H1 (cell line): ENCODE data around the gene PTPRJ. TPM values are rescaled to one million over a fixed set of nuclear protein-coding genes. Genes with fewer than 3 reads are reported as not detected.

ENCODE experiments used
- CTCF ChIA-PET: fragments of 300-600 bp; sonication (Branson Sonifier 250); formaldehyde crosslinking; loops from one replicate; lab custom pipeline; 2021; ENCODE audit not compliant: partially characterized antibody; lab: Charles Lee
- POLR2A ChIA-PET: fragments of 300-600 bp; sonication (Branson Sonifier 250); formaldehyde crosslinking; loops from one replicate; lab custom pipeline; 2021; ENCODE audit warnings: inconsistent platforms; ENCODE audit not compliant: partially characterized antibody; lab: Charles Lee
- DNase-seq, 2 experiments: peaks; one replicate each; pipeline versions ENCODE4 v3.0.0 to v3.0.0-alpha.2; 2010 to 2022; ENCODE audit warnings: low spot score in 2 of 2, low read depth in 1 of 2, mixed read lengths in 1 of 2
- FAIRE-seq: peaks from 2 replicates; lab custom pipeline; 2011; peaks lifted over from hg19 to GRCh38; lab: Jason Lieb, UNC
- H2AFZ ChIP-seq: 2 replicates; pipeline ENCODE4 v1.8.1; 2012; ENCODE audit warnings: low read length, inconsistent platforms
- H2AK5ac ChIP-seq: 2 replicates; pipeline ENCODE4 v1.6.1; 2013; ENCODE audit warnings: low read depth, low read length
- H2BK120ac ChIP-seq: replicated peaks from 2 replicates; pipeline ENCODE3; 2013; ENCODE audit warnings: low read depth, low read length, inconsistent platforms
- H2BK12ac ChIP-seq: 2 replicates; pipeline ENCODE4 v1.6.1; 2013; ENCODE audit warnings: low read depth, low read length
- H2BK15ac ChIP-seq: 2 replicates; pipeline ENCODE4 v1.6.1; 2013; ENCODE audit warnings: low read length
- H2BK20ac ChIP-seq: 2 replicates; pipeline ENCODE4 v1.6.1; 2013; ENCODE audit warnings: low read length
- H2BK5ac ChIP-seq: 2 replicates; pipeline ENCODE4 v1.6.1; 2013; ENCODE audit warnings: low read depth, low read length
- H3K14ac ChIP-seq: 2 replicates; pipeline ENCODE4 v1.6.1; 2013; ENCODE audit warnings: inconsistent platforms; ENCODE audit not compliant: insufficient read length
- H3K18ac ChIP-seq: 2 replicates; pipeline ENCODE4 v1.6.1; 2013; ENCODE audit warnings: low read length; ENCODE audit errors: extremely low read depth
- H3K23ac ChIP-seq: 2 replicates; pipeline ENCODE4 v1.6.1; 2013; ENCODE audit warnings: inconsistent platforms; ENCODE audit not compliant: insufficient read length
- H3K23me2 ChIP-seq: 2 replicates; pipeline ENCODE4 v1.6.1; 2013; ENCODE audit warnings: low read depth, low read length
- H3K27ac ChIP-seq: 2 replicates; pipeline ENCODE4 v1.6.1; 2011; ENCODE audit warnings: low read depth, low read length, inconsistent platforms
- H3K27me3 ChIP-seq, 4 experiments: replicated peaks in 1 of 4; 1 replicate in 1 of 4; 2 replicates in 3 of 4; pipeline versions ENCODE4 v1.6.1 to v1.8.1; 2011 to 2013; ENCODE audit warnings: low read length in 3 of 4, mild to moderate bottlenecking in 3 of 4, inconsistent platforms in 2 of 4, mixed read lengths in 2 of 4, moderate library complexity in 1 of 4; ENCODE audit not compliant: control insufficient read depth in 3 of 4, insufficient read depth in 3 of 4; ENCODE audit errors: extremely low read depth in 1 of 4
- H3K36me3 ChIP-seq, 4 experiments: 2 replicates each; pipeline versions ENCODE4 v1.6.1 to v1.8.1; 2011 to 2013; ENCODE audit warnings: mild to moderate bottlenecking in 4 of 4, low read length in 3 of 4, moderate library complexity in 2 of 4, control low read depth in 1 of 4, inconsistent platforms in 1 of 4; ENCODE audit not compliant: insufficient read depth in 4 of 4, control insufficient read depth in 2 of 4
- H3K4ac ChIP-seq: replicated peaks from 2 replicates; pipeline ENCODE3; 2013; ENCODE audit warnings: low read length, low read depth, mixed read lengths, inconsistent platforms; ENCODE audit not compliant: insufficient read length
- H3K4me1 ChIP-seq, 4 experiments: replicated peaks in 1 of 4; 1 replicate in 1 of 4; 2 replicates in 3 of 4; pipeline versions ENCODE4 v1.6.1 to v1.8.1; 2011 to 2013; ENCODE audit warnings: low read length in 3 of 4, inconsistent platforms in 2 of 4, mixed read lengths in 1 of 4; ENCODE audit not compliant: insufficient read depth in 4 of 4, control insufficient read depth in 3 of 4
- H3K4me2 ChIP-seq, 2 experiments: 2 replicates each; pipeline versions ENCODE4 v1.6.1 to v1.8.1; 2011 to 2013; ENCODE audit warnings: low read depth in 2 of 2, low read length in 2 of 2, control low read depth in 1 of 2, inconsistent platforms in 1 of 2, mild to moderate bottlenecking in 1 of 2; ENCODE audit not compliant: insufficient read depth in 1 of 2
- H3K4me3 ChIP-seq, 4 experiments: fragments of 200-600, 300-600 bp in 1 of 4; sonication (generic), shearing (Covaris generic), sonication (Bioruptor Twin) in 1 of 4; 2 replicates each; pipeline versions ENCODE4 v1.5.1 to v1.8.1; 2011 to 2016; ENCODE audit warnings: low read length in 4 of 4, low read depth in 3 of 4, control low read depth in 2 of 4, inconsistent platforms in 2 of 4, mild to moderate bottlenecking in 2 of 4, mixed read lengths in 1 of 4, moderate library complexity in 1 of 4; ENCODE audit not compliant: insufficient read depth in 2 of 4; ENCODE audit errors: extremely low read depth in 1 of 4
- H3K56ac ChIP-seq: replicated peaks from 2 replicates; pipeline ENCODE3; 2013; ENCODE audit warnings: low read depth, mild to moderate bottlenecking, mixed read lengths, low read length, inconsistent platforms; ENCODE audit not compliant: insufficient read length
- H3K79me1 ChIP-seq: 2 replicates; pipeline ENCODE4 v1.6.1; 2013; ENCODE audit warnings: low read depth, low read length, control low read depth
- H3K79me2 ChIP-seq, 2 experiments: 2 replicates each; pipeline versions ENCODE4 v1.6.1 to v1.8.1; 2012 to 2013; ENCODE audit warnings: low read length in 2 of 2, mild to moderate bottlenecking in 2 of 2, inconsistent platforms in 1 of 2; ENCODE audit not compliant: insufficient read depth in 2 of 2, control insufficient read depth in 1 of 2
- H3K9ac ChIP-seq, 4 experiments: replicated peaks in 1 of 4; 1 replicate in 1 of 4; 2 replicates in 3 of 4; pipeline versions ENCODE4 v1.6.1 to v1.8.1; 2011 to 2013; ENCODE audit warnings: low read depth in 3 of 4, low read length in 3 of 4, control low read depth in 2 of 4, mild to moderate bottlenecking in 2 of 4, moderate library complexity in 2 of 4, inconsistent platforms in 1 of 4; ENCODE audit errors: extremely low read depth in 1 of 4
- H3K9me3 ChIP-seq, 2 experiments: 2 replicates each; pipeline versions ENCODE4 v1.6.1 to v1.8.1; 2012 to 2013; ENCODE audit warnings: mild to moderate bottlenecking in 2 of 2, moderate library complexity in 2 of 2, control low read depth in 1 of 2, inconsistent platforms in 1 of 2, low read depth in 1 of 2, low read length in 1 of 2, mixed read lengths in 1 of 2; ENCODE audit not compliant: insufficient read depth in 2 of 2
- H4K20me1 ChIP-seq, 2 experiments: replicated peaks in 1 of 2; 2 replicates each; pipeline versions ENCODE3 to v1.8.1; 2011 to 2013; ENCODE audit warnings: inconsistent platforms in 2 of 2, low read length in 2 of 2, mild to moderate bottlenecking in 1 of 2; ENCODE audit not compliant: insufficient read depth in 2 of 2, control insufficient read depth in 1 of 2
- H4K5ac ChIP-seq: 2 replicates; pipeline ENCODE4 v1.6.1; 2013; ENCODE audit warnings: low read length, low read depth, mixed read lengths, inconsistent platforms; ENCODE audit not compliant: insufficient read length
- H4K8ac ChIP-seq: 2 replicates; pipeline ENCODE4 v1.8.0; 2013; ENCODE audit warnings: mild to moderate bottlenecking, moderate library complexity, low read length, inconsistent platforms; ENCODE audit not compliant: insufficient read depth; ENCODE audit errors: extremely low read depth
- H4K91ac ChIP-seq: replicated peaks from 2 replicates; pipeline ENCODE3; 2013; ENCODE audit warnings: low read length, mixed read lengths, inconsistent platforms; ENCODE audit not compliant: insufficient read length
- BRCA1 ChIP-seq: IDR thresholded peaks from 2 replicates; pipeline ENCODE4 v1.6.1; 2012; ENCODE audit warnings: low read depth, low read length, improper control_type of control experiment
- CBX5 ChIP-seq: fragments of 300-800, 300-1000 bp; sonication (generic); IDR thresholded peaks from 2 replicates; pipeline ENCODE4 v1.7.1; 2016; ENCODE audit warnings: antibody characterized with exemption, low read length, low read depth
- CHD1 ChIP-seq: IDR thresholded peaks from 2 replicates; pipeline ENCODE4 v1.6.1; 2012; ENCODE audit warnings: low read depth, low read length, improper control_type of control experiment
- EZH2 ChIP-seq: fragments of 200-600 bp; sonication (generic); IDR thresholded peaks from 2 replicates; pipeline ENCODE4 v1.7.1; 2012; ENCODE audit warnings: low read depth, mild to moderate bottlenecking, moderate library complexity, low read length, inconsistent platforms; ENCODE audit not compliant: severe bottlenecking
- GABPA ChIP-seq: IDR thresholded peaks from 2 replicates; pipeline ENCODE4 v1.6.1; 2011; ENCODE audit warnings: mild to moderate bottlenecking, low read length, moderate library complexity, borderline replicate concordance; ENCODE audit not compliant: insufficient read depth
- NRF1 ChIP-seq: IDR thresholded peaks from 2 replicates; pipeline ENCODE4 v1.6.1; 2011; ENCODE audit warnings: mild to moderate bottlenecking, low read depth, low read length, improper control_type of control experiment
- PHF8 ChIP-seq: fragments of 200-600 bp; sonication (generic); conservative IDR thresholded peaks from 2 replicates; pipeline ENCODE4 v1.7.1; 2012; ENCODE audit warnings: low read depth, mild to moderate bottlenecking, inconsistent platforms, low read length, moderate library complexity
- POLR2AphosphoS5 ChIP-seq: IDR thresholded peaks from 2 replicates; pipeline ENCODE4 v1.6.1; 2011; ENCODE audit warnings: low read depth, low read length
- RFX5 ChIP-seq: IDR thresholded peaks from 2 replicates; pipeline ENCODE4 v1.6.1; 2011; ENCODE audit warnings: low read depth, low read length, improper control_type of control experiment, borderline replicate concordance
- SUZ12 ChIP-seq: fragments of 200-600 bp; sonication (generic); IDR thresholded peaks from 2 replicates; pipeline ENCODE4 v1.6.1; 2012; ENCODE audit warnings: mild to moderate bottlenecking, inconsistent platforms, low read length, moderate library complexity, mixed read lengths
- TAF1 ChIP-seq: IDR thresholded peaks from 2 replicates; pipeline ENCODE4 v1.6.1; 2011; ENCODE audit warnings: mild to moderate bottlenecking, low read depth, low read length
- YY1 ChIP-seq: IDR thresholded peaks from 2 replicates; pipeline ENCODE4 v1.6.1; 2011; ENCODE audit warnings: low read depth, mild to moderate bottlenecking, low read length
- WGBS, 2 experiments: shearing (Covaris generic) in 1 of 2; methylation state at CpG; one replicate each; pipeline versions ENCODE4 v1.1.6 to v1.1.7; 2013 to 2015; ENCODE audit warnings: low lambda C conversion rate in 2 of 2, mixed read lengths in 2 of 2, inconsistent platforms in 1 of 2, low coverage in 1 of 2, missing lambda C conversion rate in 1 of 2; ENCODE audit not compliant: insufficient replicate concordance in 2 of 2, insufficient coverage in 1 of 2, insufficient read length in 1 of 2; ENCODE audit errors: extremely low coverage in 1 of 2, missing lambda C conversion rate in 1 of 2; 5-methylcytosine and 5-hydroxymethylcytosine counted together
- polyA plus RNA-seq, 7 experiments: library from polyadenylated mRNA; depleted of rRNA in 3 of 7; stranded (reverse) in 5 of 7; unstranded in 2 of 7; fragments of >200 nt in 5 of 7; fragments of 200-250 nt in 2 of 7; gene quantifications; 1 replicate in 5 of 7; 2 replicates in 1 of 7; 4 replicates in 1 of 7; pipeline versions ENCODE4 v1.2.1 to v1.2.3, GENCODE V29; 2011 to 2013; ENCODE audit warnings: missing spikeins in 2 of 7, mixed read lengths in 2 of 7
- total RNA-seq: library from RNA; stranded (reverse); fragmentation: NEBNext Ultra II Directional; extraction: Animal tissue kit (Norgen Biotek cat#: 25700); gene quantifications from 2 replicates; pipeline ENCODE4 v1.2.1, GENCODE V29; 2021
- TF ChIP-seq, protein P1 (sequence below): IDR thresholded peaks from 2 replicates; pipeline ENCODE4 v1.6.1; 2011; ENCODE audit warnings: low read length, improper control_type of control experiment

The PTPRJ gene
- total and polyA plus RNA-seq, 2 of the 8 experiments (the other 6 are each of a cell fraction or from before 2014, with no cell fraction given): 4.4 to 22.6 TPM

DNA sequence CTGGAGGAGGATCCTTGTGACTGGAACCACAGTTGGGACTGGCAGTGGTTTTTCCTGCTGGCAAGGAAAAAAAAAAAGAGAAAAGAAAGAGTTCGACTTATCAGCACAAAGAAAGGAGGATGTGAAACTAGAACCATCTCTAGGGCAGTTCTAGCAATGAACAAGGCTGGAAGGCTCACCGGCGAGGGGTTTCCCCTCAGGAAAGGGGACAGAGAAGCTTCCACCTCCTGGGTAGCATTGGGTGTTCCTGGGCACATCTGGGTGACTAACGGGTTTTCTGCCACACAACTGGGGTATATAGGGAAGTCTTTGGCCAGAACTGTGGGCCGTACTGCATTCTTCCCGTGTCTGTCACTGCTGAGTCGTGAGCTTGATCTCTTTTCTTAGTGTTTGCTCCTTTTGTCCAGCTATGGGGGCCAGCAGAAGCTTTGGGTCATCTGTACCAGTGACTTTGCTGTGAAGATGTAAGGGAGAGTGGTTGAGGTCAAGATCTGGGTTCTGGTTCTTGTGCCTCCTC is 126.9 kb downstream of the PTPRJ start:
- DNase-seq (no peak), FAIRE-seq (no peak)
- Histone ChIP-seq H2BK15ac (no peak overlapping the region), H3K27me3 (no peaks in the 10 kb centered on the region), H3K18ac (no peak overlapping the region), H4K20me1 (no peaks in the 10 kb centered on the region), H2BK12ac (no peak overlapping the region), H3K9me3 (no peaks in the 10 kb centered on the region), H2BK5ac (no peak overlapping the region), H3K79me1 (no peaks in the 10 kb centered on the region; the same call in 1 of the 2 replicates), H3K9ac (no peak overlapping the region), H2BK20ac (no peak overlapping the region), H3K23ac (no peak overlapping the region), H3K4ac (no peak overlapping the region), H2AFZ (no peak overlapping the region), H3K14ac (no peak overlapping the region), H3K36me3 (no peaks in the 10 kb centered on the region), H3K23me2 (no peaks in the 10 kb centered on the region), H3K4me1 (peaks cover 0 to 5% (median 4%) of the 10 kb centered on the region in 4 experiments; a peak in 3 of 7 replicates), H3K79me2 (no peaks in the 10 kb centered on the region; a peak in 1 of 4 replicates), H4K5ac (no peak overlapping the region), H4K91ac (no peak overlapping the region), H3K27ac (no peak overlapping the region; the same call in 1 of the 2 replicates), H2AK5ac (no peak overlapping the region), H3K4me3 (no peak overlapping the region), H3K4me2 (no peak overlapping the region), H4K8ac (no peak overlapping the region; the same call in 1 of the 2 replicates), H2BK120ac (no peak overlapping the region), H3K56ac (no peak overlapping the region)
- 90% methylated on average over 6 of the region's 7 CpGs; no CpG with 5 or more reads in 1 of the 2 experiments for WGBS, 2 experiments
- POLR2A ChIA-PET: no interaction called here
- CTCF ChIA-PET: interaction anchor here (0.6 to 10.1 kb wide), 20 partner anchors 9 to 198 kb away, joined by 3 to 172 read pairs (median 4); no protein-coding TSS in a partner anchor
- TF ChIP-seq CBX5 (no peak), GABPA (no peak), BRCA1 (no peak), NRF1 (no peak), SUZ12 (no peak), TAF1 (no peak), CHD1 (no peak), EZH2 (no peak), YY1 (no peak), PHF8 (no peak), RFX5 (no peak), POLR2AphosphoS5 (no peak)
- TF ChIP-seq, protein P1, sequence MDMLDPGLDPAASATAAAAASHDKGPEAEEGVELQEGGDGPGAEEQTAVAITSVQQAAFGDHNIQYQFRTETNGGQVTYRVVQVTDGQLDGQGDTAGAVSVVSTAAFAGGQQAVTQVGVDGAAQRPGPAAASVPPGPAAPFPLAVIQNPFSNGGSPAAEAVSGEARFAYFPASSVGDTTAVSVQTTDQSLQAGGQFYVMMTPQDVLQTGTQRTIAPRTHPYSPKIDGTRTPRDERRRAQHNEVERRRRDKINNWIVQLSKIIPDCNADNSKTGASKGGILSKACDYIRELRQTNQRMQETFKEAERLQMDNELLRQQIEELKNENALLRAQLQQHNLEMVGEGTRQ: no peak
